Activated CD4-positive, alpha-beta T cell treated with anti-CD3 and anti-CD28 coated beads for 48 hours (primary cell): ENCODE data around the gene UBALD1.

Source experiments
- DNase-seq: peaks from one replicate; pipeline ENCODE4 v3.0.0-alpha.2; 2020

The UBALD1 gene

GRCh38 chr16:4613636-4614570 lies 785 bp downstream of the UBALD1 start:
- DNase-seq = peak; percentile 69

- DNase-seq = no peak
Observed at GRCh38 chr16:4612977-4613635, 1.6 kb downstream of the UBALD1 start.

DNA sequence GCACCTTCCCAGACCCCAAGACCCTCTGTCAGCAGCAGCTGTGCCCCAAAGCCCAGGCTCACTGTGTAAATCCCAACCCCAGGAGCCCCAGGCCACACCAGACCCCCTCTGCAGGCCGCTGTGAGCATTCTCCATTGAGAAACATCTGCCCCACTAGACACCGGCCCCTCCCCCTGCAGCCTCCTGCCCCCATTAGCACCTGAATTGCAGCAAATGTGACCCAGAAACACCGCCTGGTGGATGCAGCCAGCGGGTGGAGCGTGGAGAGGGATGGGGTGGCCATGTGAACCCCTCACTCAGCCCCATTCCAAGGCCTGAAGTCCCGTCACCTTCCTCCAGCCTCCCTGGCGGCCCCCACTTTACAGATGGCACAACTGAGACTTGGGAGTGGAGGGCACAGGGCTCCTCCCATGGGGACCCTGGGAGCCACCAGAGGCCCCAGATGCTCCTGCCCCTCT lies 2.2 kb downstream of the UBALD1 start:
- DNase-seq = peak; percentile 18

GRCh38 chr16:4611337-4612021 lies 3.2 kb downstream of the UBALD1 start:
- DNase-seq = no peak

- no peak for DNase-seq
Observed at GRCh38 chr16:4610011-4611005, 4.4 kb downstream of the UBALD1 start.

DNA sequence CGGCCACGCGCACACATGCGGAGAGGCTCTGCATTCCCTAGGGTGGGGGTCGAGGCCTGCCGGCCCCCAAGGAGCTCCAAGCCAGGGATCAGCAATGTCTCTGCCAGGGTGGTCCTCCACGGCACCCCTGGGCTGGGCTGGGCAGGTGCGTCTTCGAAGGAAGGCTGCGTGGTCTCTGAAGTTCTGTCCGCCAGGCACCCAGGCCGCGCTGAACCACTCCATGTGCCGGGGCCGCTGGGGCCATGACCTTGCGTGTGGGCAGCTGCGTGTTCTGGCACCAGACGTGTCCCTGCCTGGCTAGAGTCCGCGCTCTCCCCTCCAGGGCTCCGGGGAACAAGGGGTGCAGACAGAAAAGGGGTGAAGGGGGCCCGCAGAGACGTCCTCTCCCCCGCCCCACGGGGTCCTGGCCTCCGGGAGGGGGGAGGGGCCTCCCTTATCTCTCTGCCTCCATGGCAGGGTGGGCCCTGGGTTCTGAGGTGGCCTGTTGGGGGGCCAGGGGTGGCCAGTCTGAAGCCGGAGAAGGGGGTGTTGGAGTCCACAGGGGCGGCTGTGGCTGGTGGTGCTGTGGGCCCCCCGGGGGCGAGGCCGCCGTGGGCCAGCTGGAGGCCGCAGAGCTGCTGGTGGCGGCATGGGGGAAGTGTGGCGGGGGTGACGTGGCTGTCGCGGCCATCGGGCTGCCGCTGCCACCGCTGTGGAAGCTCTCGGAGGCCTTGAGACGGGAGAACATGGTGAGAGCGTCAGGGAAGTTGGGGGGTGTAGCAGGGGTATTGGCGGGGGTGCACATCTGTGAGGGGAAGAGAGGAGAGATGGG lies 5.3 kb downstream of the UBALD1 start:
- no peak for DNase-seq

- DNase-seq = no peak
Observed at GRCh38 chr16:4608704-4608980, 6.0 kb downstream of the UBALD1 start.

DNA sequence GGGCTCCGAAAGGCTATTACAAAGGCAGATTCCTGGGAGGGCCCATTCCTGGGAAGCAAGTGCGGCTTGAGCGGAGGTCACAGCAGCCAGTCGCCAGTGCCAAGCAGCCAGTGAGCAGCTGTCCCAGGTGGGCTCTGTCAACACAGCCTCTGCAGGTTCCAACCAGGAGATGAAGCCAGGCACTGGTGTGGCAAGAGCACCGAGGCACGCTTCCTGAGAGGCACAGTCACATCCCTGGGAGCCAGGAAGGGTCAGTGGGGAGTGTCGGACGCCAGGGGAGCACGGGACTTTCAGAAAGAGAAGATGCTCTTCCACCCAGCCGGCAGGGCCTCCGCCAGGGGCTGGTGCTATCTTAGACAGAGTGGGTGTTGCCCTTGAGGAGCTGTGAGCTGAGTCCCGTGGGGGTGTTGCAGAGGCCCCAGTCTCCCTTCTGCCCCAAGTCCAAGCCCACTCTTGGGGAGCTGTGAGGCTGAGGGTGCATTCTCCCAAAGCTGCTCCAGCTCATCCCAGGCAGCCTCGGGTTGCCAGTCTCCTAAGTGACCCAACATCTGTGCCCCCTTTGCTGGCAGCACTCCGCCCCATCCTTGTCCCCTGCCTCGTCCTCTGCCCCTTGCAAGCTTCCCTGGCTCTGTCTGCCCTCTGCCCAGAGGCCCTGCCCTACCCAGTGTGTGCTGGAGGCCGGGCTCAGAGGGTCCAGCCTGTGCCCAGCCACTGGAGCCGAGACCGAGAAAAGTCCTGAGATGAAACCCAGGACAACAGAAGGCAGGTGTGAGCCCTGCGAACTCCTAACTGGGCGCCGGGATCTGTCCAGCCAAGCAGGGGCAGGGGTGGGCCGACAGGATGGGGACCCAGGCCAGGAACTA lies 6.6 kb downstream of the UBALD1 start:
- no peak for DNase-seq

DNA sequence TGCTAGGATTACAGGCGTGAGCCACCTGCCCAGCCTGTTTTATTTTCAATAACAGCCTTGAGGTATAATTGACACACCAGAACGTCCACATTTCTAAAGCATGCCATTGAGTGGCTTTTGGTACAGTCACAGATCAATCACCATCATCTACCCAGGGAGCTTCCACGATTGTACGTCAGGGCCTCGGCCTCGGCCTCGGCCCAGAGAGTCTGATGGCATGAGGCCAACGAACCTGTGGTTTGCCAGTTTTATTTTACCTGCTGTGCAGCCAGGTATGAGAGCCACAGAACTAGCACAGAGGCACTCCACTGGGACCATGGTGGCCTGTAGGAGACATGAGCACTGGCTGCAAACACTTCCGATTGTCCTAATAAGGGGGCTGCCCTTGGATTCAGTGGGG lies 8.3 kb downstream of the UBALD1 start:
- DNase-seq = no peak

DNA sequence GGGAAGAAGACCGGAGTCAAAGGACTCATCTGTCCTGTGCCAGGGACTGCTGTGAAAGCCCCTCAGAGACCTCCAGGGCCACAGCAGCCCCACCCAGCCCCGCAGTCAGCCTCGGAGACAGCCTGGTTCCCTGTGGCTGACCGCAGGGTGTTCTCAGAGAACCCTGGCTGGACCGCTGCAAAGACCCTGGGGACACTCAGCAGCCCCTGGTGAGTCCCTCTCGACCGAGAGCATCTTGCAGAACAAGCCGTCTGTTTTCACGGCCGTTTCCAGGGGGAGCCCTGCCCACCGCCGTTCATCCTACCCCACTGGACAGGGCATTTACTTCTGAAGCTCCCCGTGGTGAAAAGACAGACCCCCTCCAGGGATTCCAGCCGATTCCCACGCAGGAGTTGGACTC lies 10.3 kb downstream of the UBALD1 start:
- no peak for DNase-seq

- DNase-seq = no peak
Observed at GRCh38 chr16:4603624-4604170, 11.0 kb downstream of the UBALD1 start.

DNA sequence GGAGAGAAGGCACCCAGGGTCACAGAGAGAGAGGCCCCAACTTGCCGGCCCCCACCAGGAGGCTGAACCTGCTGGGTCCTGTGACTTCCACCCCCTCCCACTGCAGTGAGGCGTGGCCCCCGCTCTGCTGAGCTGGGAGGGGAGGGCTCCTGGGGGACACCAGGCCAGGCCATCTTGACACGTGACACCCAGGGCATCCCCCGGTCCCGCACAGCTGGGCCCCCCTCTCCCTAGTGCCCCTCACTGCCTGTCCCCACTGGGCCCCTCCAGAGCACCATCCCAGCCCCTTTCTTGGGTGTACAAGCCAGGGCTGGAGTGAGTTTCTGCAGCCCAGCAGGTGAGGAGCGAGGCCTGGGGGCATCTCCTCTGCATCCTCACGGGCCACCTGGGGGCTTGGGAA lies 12.4 kb downstream of the UBALD1 start:
- DNase-seq = no peak

DNA sequence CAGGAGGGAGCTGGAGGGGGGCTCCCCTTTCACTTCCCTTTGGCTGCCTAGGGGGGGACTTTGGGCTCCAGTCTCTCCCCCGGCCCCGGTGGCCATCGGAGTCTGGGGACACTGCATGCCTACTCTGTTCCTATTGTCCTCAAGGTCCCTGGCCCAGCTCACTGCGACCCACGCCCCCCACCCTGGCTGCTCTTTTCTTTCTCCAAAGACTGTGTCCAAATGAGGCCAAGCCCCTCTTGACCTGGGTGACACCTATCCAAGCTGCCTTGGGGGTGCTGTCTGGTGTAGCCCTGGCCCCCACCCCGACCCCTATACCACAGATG lies 12.9 kb downstream of the UBALD1 start:
- no peak for DNase-seq

DNA sequence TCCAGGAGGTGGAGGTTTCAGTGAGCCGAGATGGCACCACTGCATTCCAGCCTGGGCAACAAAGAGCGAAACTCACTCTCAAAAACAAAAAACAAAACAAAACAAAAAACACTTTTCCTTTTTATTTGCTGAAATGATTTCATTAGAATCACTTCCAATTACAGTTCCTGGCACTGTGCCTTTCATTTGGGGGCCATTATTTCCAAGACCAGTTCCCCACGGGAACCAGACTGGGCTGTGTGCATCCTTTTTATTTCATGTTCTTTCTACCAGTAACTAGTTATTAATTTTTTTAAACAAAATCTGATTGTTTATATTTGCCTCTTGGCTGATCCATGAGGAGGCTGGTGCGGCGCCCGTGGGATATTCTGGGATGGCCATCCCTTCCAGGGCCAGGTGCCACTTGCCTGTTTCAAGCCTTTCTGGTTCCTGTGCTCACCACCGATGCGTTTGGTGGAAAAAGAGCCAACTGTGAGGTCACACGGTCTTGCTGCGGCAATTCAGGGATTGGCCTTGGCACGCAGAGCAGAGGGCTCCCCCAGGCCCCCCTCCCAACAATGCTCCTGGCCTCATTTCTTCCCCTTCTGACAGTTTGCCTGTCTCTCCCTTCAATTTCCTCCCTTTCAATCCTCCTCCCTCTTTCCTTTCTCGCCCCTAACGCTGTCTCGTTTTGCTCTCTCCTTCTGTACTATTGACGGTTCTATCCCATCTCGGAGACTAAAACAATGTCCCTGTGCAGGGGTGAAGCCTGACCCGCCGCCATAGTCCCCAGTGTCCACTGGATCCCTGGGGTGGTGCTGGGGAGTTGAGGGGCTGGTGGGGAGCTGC lies 13.4 kb downstream of the UBALD1 start:
- DNase-seq = no peak

- no peak for DNase-seq
Observed at GRCh38 chr16:4599545-4599944, 15.1 kb downstream of the UBALD1 start.

GRCh38 chr16:4599037-4599436 lies 15.7 kb downstream of the UBALD1 start:
- no peak for DNase-seq

DNA sequence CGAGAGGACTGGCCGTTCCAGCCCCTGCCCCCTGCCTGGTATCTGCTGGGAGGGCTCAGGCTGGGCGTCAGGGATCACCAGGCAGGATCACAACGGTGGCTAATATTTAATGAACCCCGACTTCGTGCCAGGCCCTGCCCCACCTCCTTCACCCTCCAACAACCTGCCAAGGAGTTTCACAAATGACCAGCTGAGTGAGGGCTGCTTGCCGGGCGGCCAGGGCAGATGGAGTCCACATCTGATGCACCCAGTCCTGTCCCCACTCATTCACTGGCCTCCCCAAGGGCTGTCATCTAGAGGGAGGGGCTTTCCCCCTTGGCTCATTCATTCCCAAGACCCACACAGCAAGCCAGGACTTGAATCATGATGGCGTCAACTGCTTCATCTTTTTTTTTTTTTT lies 17.5 kb downstream of the UBALD1 start:
- DNase-seq = no peak

DNA sequence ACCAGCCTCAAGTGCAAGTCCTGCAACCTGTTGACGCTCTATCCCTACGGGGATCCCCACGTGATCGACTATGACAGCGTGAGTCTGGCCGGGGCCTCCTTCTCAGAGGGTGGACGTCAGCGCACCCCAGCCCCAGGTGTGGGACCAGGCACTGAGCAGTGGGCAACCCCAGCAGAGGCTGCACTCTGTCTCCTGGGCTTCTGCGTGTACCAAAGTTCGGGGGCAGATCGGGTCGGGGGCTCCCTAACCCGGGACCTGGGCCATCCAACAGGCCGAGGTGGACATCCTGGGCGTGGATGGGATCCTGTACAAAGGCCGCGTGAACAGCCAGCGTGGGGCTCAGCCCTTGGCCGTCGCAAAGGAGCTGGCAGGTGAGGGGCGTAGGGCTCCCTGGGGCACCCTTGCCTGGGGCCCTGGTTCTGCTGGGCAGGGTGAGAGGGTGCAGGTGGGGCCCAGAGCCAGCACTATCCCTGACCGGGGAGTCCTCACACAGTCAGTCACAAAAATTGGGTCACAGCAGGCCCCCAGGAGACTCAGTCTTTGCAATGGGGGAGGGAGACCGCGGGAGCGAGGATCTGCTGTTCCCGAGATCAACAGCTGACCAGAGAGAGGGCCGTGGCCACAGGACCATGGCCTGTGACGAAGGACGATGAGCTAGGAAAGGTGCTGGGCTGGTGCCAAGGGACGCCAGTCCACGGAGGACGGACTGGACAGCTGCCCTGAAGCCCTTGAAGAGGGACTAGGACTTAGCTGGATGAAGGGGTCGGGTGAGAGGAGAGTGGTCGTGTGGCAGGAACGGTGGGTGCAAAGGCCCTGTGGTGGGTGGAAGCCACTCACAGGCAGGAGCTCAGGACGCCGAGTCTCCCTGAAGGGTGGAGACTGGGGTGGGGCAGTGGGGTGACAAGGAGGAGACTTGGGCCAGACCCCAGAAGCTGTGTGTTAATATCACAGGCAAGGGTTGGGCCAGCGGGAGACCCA lies 20.0 kb downstream of the UBALD1 start:
- DNase-seq = no peak
